Stimulated activated CD8-positive, alpha-beta memory T cell treated with anti-CD3 and anti-CD28 coated beads, Interleukin-15, amount 100 ng/mL, for 48 hours (primary cell): Measurements from ENCODE around the gene CD2BP2.
"Not testable (repeated sequence)": the region's sequence is repeated elsewhere in the genome, so short reads cannot be mapped to it uniquely, and the experiment has no call there.

Experiments
- DNase-seq, 2 donors: peaks; one replicate each; pipeline ENCODE4 v3.0.0-alpha.2; 2020; ENCODE audit warnings: low read depth in 2 of 2

Gene CD2BP2

GRCh38 chr16:30358990-30359870, 4.1 kb upstream of the CD2BP2 start:
- DNase-seq, result no peak

GRCh38 chr16:30358577-30358936, 3.4 kb upstream of the CD2BP2 start:
- no peak for DNase-seq

DNA sequence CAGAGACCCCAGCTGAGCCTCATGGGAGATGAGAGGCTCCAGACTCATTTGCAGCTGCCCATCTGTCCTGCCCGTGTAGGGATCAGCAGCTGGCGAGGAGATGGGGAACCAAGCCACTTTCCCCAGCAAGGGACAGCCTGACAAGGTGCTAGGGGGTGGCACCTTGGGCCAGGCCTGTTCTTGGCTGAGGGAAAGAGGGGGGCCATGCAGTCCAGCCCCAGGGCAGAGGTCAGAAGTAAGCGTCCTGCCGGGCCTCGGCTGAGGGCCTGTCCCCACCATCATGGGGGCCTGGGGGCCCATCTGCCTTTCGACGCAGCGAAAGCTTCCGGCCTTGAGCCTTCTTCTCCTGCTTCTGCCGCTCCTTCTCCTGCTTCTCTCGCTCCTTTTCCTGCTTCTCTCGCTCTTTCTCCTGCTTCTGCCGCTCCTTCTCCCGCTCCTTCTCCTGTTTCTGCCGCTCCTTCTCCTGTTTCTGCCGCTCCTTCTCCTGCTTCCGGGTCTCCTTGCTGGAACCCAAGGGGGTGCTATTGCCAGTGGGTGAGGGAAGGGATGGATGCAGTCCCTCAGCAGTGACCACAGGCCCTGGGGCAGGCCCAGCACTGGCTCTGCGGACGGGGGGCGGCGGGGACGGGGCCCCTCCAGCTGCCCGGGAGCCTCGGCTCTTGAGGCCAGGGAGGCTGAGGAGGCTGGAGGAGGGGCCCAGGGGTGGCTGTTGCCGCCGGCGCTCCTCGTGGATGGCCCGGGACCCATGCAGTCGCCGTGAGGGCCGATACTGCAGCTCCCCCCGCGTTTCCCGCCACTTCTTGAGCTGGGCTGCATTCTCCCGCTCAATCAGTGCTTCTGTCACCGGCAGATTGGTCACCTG, 2.8 kb upstream of the CD2BP2 start:
- no peak for DNase-seq

DNA sequence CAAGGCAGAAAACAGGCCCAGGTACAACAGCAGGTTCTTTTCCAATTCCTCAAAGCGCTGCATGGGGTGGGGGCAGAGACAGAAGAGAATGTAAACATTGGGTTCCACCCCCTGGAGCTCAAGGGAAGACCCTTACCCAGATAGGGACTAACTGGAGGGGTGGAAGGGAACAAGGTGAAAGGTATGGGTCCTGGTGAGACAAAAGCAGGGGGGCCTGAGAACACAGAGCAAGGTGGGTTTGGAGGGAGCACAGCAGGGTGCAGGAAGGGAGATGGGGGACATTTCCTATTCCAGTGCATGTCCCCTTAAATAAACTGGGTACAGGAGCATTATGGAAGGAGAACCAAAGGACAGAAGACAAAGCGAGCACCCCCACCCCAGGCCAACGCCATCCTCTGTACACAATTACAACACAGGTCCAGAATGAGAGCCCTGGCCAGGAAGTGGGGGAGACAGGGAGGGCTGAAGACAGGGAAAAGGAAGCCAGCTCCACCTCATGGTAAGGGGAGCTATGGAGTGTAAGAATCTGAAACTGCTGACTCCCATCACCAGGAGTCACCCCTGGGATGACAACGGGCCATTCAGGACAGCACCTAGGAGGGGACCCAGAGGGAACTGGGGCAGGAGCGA, 2.1 kb upstream of the CD2BP2 start:
- DNase-seq, result no peak

DNA sequence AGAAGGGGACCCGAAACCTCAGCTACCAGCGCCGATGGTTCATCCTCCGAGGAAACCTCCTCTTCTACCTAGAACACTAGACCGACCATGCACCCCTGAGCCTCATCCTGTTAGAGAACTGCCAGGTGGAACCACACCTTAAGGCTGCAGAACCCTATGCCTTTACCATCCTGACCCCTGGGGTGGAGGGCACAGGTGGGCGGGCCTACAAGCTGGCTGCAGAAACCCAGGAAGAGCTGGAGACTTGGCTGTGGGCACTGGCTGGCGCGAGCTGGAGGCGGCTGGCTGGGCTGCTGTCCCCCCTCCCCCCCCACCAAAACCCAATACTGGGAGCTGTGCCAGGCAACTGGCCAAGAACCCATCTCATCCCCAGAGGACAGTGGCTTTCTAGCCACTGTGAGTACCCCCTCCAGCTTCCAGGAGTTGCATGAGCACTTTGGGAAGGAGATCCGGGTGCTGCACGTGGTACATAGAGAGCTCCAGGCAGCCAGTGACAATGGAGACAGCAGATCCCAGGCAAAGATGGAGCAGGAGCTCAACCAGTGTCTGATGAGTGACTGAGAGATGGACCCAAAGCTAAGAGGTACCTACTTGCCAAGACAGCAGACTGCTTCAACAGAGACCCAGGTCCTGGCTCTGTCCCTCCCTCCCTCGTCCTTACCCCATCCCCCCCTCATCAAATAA, 1.4 kb upstream of the CD2BP2 start:
- no peak for DNase-seq

GRCh38 chr16:30355954-30356308, 823 bp upstream of the CD2BP2 start:
- DNase-seq, result no peak

- DNase-seq, result no peak
Observed at GRCh38 chr16:30354423-30355143, 525 bp downstream of the CD2BP2 start.

- DNase-seq, result no peak
Observed at GRCh38 chr16:30353438-30354129, 1.5 kb downstream of the CD2BP2 start.

GRCh38 chr16:30352488-30353401, 2.4 kb downstream of the CD2BP2 start:
- DNase-seq, result no peak

DNA sequence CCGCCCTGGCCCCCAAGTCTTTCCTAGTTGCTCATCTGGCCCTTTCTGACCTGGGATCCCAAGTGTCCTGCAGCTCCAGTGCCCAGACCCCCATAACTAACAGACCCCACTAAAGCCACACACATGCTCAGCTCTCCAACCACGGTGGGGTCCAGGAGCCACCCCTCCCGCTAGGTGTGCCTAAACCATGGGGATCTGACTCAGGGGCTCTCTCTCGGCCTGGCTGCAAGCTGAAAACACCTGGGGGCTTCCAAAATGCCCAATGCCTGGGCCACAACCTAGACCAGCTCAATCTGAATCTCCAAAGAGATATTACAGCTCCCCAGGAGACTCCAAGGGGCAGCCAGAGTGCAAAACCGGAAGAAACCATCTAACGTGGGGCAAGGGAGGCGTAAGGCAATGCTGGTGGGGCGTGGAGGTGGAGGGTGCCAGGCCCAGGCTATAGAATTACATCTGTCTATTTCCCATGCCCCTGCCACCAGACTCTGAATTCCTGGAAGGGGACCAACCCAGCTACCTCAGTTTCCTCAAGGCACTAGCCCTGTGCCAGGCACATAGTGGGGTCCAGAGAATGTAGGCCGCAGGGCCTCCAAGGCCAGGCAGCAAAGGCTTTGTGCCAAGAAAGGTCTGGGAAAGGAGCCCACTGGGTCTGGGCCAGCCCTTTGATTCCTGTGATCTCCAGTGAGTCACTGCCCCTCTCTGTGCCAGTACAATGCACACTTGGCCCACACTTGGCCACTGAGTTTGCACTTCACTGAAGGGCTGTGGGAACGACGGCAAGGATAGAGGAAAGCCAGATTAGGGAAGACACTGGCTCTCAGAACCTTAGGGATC, 3.3 kb downstream of the CD2BP2 start:
- DNase-seq, result no peak

GRCh38 chr16:30351001-30351441, 4.1 kb downstream of the CD2BP2 start:
- DNase-seq, result no peak

DNA sequence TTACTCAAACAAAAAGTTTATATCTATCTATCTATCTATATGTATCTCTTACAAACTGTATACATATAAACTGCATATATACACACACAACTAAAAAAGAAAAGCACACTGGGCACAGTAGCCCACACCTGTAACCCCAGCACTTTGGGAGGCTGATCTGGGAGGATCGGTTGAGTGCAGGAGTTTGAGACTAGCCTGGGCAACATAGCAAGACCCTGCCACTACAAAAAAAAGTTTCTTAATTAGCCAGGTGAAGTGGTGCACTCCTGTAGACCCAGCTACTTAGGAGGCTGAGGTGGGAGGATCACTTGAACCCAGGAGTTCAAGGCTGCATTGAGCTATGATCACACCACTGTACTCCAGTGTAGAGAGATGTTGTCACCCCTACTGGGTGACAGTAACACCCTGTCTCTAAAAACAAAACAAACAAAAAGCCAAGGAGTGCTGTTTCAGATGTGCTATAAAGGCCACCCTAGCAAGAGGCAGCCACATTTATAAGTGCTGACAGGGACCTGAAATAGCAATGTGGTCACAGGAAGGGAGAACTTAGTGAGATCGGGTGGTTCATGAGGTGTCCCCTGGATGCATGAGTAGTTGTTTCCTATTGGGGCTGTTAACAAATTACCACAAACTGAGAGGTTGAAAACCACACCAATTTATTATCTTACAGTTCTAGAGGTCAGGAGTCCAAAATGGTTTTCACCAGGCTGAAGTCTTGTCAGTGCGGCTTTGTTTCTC, 4.8 kb downstream of the CD2BP2 start:
- DNase-seq, result peak in 1 of 2 donors; percentile 34

- DNase-seq, result no peak
Observed at GRCh38 chr16:30349675-30350074, 5.4 kb downstream of the CD2BP2 start.

DNA sequence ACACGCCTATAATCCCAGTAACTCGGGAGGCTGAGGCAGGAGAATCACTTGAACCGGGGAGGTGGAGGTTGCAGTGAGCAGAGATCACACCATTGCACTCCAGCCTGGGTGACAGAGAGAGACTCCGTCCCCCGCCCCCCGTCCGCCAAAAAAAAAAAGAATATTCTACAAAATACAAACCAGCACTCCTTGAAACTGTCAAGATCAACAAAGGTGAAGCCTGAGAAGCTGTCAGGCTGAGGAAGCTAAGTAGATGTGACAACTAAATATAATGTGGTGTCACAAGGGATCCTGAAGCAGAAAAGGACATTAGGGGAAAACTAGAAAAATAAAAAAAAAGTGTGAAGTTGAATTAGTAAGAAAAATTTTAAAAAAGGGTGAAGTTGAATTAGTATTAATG, 6.2 kb downstream of the CD2BP2 start:
- no peak for DNase-seq

- no peak for DNase-seq
Observed at GRCh38 chr16:30348113-30348512, 7.0 kb downstream of the CD2BP2 start.

DNA sequence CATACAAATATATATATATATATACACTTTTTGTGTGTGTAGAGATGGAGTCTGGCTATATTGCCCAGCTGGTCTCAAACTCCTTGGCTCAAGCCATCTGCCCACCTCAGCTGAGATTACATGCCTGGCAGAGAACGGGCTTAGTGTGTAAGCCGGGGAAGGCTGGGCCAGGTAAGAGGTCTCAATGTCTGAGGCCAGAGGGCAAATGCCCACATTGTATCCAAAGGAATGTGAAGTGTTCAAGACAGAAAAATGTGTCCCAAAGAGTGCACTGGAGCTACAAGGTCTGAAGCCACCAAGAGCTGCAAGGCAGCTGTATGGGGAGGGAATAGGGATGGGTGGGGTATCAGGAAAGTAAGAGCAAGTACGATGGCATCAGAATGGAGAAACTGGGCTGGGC, 8.8 kb downstream of the CD2BP2 start:
- no peak for DNase-seq

- DNase-seq, result not testable (repeated sequence)
Observed at GRCh38 chr16:30343491-30343820, 11.7 kb downstream of the CD2BP2 start.
